H1 (cell line): Measurements from ENCODE around the gene DNAJC10. TPM values are rescaled to one million over a fixed set of nuclear protein-coding genes. Genes with fewer than 3 reads are reported as not detected.

Source experiments
- CBX5 ChIP-seq: fragments of 300-800, 300-1000 bp; sonication (generic); IDR thresholded peaks from 2 replicates; pipeline ENCODE4 v1.7.1; 2016; ENCODE audit warnings: antibody characterized with exemption, low read length, low read depth
- polyA plus RNA-seq, 7 experiments: library from polyadenylated mRNA; depleted of rRNA in 3 of 7; stranded (reverse) in 5 of 7; unstranded in 2 of 7; fragments of >200 nt in 5 of 7; fragments of 200-250 nt in 2 of 7; gene quantifications; 1 replicate in 5 of 7; 2 replicates in 1 of 7; 4 replicates in 1 of 7; pipeline versions ENCODE4 v1.2.1 to v1.2.3, GENCODE V29; 2011 to 2013; ENCODE audit warnings: missing spikeins in 2 of 7, mixed read lengths in 2 of 7
- total RNA-seq: library from RNA; stranded (reverse); fragmentation: NEBNext Ultra II Directional; extraction: Animal tissue kit (Norgen Biotek cat#: 25700); gene quantifications from 2 replicates; pipeline ENCODE4 v1.2.1, GENCODE V29; 2021

Gene DNAJC10
- total and polyA plus RNA-seq, 2 of the 8 experiments (the other 6 are each of a cell fraction or from before 2014, with no cell fraction given) = 23.2 to 121 TPM

- no peak for TF ChIP-seq CBX5
- TF ChIP-seq, all 59 proteins: peak for 0
These were observed 105.1 kb downstream of the DNAJC10 start (continued) for GRCh38 chr2:182821182-182821581.
